Osteoblast (primary cell): ENCODE results near the gene C6orf141. TPM values are rescaled to one million over a fixed set of nuclear protein-coding genes. Genes with fewer than 3 reads are reported as not detected.

ENCODE experiments used
- DNase-seq: peaks from one replicate; pipeline ENCODE4 v3.0.0; 2011; ENCODE audit warnings: low spot score, mixed read lengths; ENCODE audit not compliant: insufficient read length; ENCODE audit errors: missing footprints
- H2AFZ ChIP-seq: 2 replicates; pipeline ENCODE4 v1.6.0; 2011; ENCODE audit warnings: mild to moderate bottlenecking, low read length
- H3K27ac ChIP-seq: 2 replicates; pipeline ENCODE4 v1.5.1; 2011; ENCODE audit warnings: mild to moderate bottlenecking, low read depth, low read length, moderate library complexity
- H3K27me3 ChIP-seq: 2 replicates; pipeline ENCODE4 v1.6.0; 2012; ENCODE audit warnings: mild to moderate bottlenecking, control low read depth, inconsistent platforms, low read length, moderate library complexity; ENCODE audit not compliant: insufficient read depth
- H3K36me3 ChIP-seq: 2 replicates; pipeline ENCODE4 v1.5.1; 2011; ENCODE audit warnings: mild to moderate bottlenecking, low read length, control low read depth, moderate library complexity; ENCODE audit not compliant: insufficient read depth
- H3K4me1 ChIP-seq: 2 replicates; pipeline ENCODE4 v1.5.1; 2011; ENCODE audit warnings: mild to moderate bottlenecking, low read length, control low read depth, moderate library complexity; ENCODE audit not compliant: insufficient read depth
- H3K4me2 ChIP-seq: 2 replicates; pipeline ENCODE4 v1.6.0; 2011; ENCODE audit warnings: mild to moderate bottlenecking, low read length; ENCODE audit not compliant: insufficient read depth
- H3K4me3 ChIP-seq: fragments of 200-600 bp; sonication (generic); 3 replicates; pipeline ENCODE4 v1.5.1; 2012; ENCODE audit warnings: mild to moderate bottlenecking, low read length, inconsistent platforms; ENCODE audit not compliant: insufficient read depth
- H3K79me2 ChIP-seq: 2 replicates; pipeline ENCODE4 v1.6.0; 2012; ENCODE audit warnings: mild to moderate bottlenecking, low read length, control low read depth, inconsistent platforms; ENCODE audit not compliant: insufficient read depth
- H3K9me3 ChIP-seq: 2 replicates; pipeline ENCODE4 v1.5.1; 2011; ENCODE audit warnings: low read depth, low read length, control low read depth
- H4K20me1 ChIP-seq: 2 replicates; pipeline ENCODE4 v1.6.0; 2012; ENCODE audit warnings: mild to moderate bottlenecking, low read length, control low read depth; ENCODE audit not compliant: insufficient read depth
- total RNA-seq: library from RNA; depleted of rRNA; stranded (reverse); fragments of >200 nt; gene quantifications from 2 replicates; pipeline ENCODE4 v1.2.3, GENCODE V29; 2012
- TF ChIP-seq, protein P1 (sequence below): IDR thresholded peaks from 2 replicates; pipeline ENCODE4 v1.5.1; 2011; ENCODE audit warnings: mild to moderate bottlenecking, low read depth, low read length, moderate library complexity; ENCODE audit errors: extremely low read depth

The C6orf141 gene
- total RNA-seq, 1 donor, result not detected

DNA sequence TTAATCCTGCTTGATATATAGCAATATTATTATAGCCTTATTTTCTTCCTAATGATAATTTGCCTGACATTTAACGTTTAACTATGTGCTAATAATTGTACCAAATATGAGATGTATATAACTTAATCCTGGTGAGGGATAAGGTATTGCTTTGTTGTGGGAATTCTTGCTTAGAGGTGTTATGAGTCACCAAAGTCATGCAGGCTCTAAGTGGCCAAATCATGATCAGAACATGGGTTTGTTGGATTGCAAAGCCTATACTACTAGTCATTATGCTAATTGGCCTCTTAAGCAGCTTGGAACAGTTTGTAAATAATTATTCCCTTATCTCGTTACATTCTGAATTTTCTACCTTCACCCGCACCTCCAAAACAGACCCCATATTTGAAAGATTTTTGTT, 21.9 kb upstream of the C6orf141 start:
- Histone ChIP-seq H3K79me2 (no peaks in the 10 kb centered on the region), H3K9me3 (no peaks in the 10 kb centered on the region), H3K27ac (no peak overlapping the region), H3K4me1 (no peaks in the 10 kb centered on the region), H3K4me2 (no peak overlapping the region), H3K36me3 (no peaks in the 10 kb centered on the region), H4K20me1 (no peaks in the 10 kb centered on the region), H2AFZ (no peak overlapping the region), H3K4me3 (no peak overlapping the region), H3K27me3 (no peaks in the 10 kb centered on the region)
- TF ChIP-seq, protein P1, sequence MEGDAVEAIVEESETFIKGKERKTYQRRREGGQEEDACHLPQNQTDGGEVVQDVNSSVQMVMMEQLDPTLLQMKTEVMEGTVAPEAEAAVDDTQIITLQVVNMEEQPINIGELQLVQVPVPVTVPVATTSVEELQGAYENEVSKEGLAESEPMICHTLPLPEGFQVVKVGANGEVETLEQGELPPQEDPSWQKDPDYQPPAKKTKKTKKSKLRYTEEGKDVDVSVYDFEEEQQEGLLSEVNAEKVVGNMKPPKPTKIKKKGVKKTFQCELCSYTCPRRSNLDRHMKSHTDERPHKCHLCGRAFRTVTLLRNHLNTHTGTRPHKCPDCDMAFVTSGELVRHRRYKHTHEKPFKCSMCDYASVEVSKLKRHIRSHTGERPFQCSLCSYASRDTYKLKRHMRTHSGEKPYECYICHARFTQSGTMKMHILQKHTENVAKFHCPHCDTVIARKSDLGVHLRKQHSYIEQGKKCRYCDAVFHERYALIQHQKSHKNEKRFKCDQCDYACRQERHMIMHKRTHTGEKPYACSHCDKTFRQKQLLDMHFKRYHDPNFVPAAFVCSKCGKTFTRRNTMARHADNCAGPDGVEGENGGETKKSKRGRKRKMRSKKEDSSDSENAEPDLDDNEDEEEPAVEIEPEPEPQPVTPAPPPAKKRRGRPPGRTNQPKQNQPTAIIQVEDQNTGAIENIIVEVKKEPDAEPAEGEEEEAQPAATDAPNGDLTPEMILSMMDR, result no peak
- no peak for DNase-seq

DNA sequence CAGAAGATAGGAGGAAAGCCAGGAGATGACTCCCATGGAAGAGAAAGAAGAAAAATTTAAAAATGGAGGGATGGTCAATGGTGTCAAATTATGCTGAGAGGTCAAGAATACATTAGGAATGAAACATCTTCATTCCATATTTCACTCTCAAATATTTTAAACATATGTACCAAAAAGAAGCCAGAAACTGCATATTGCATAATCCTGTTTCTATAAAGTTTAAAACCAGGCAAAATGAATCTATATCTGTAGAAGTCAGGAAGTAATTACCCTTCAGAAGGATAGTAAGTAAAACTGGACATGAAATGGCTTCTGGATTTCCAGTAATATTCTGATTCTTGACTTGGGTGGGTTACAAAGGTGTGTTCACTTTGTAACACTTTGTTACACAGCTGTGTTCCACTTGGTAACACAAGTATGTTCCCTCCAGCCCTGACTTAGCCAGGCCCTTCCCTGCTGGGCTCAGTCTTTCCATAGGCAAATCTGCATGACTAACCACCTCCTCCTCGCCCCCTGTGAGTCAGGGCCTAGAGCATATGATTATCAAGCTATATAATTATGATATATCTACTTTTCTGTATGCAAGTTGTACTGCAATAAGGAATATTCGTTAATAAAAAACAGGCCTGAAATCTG, 20.2 kb upstream of the C6orf141 start:
- TF ChIP-seq, protein P1, result no peak
- H3K27me3 ChIP-seq, result no peaks in the 10 kb centered on the region
- DNase-seq, result no peak
- H3K9me3 ChIP-seq, result no peaks in the 10 kb centered on the region
- no peaks in the 10 kb centered on the region for H3K79me2 ChIP-seq
- no peak overlapping the region for H3K4me3 ChIP-seq
- no peak overlapping the region for H3K27ac ChIP-seq
- H2AFZ ChIP-seq, result no peak overlapping the region
- H3K4me1 ChIP-seq, result no peaks in the 10 kb centered on the region
- H3K36me3 ChIP-seq, result no peaks in the 10 kb centered on the region
- H3K4me2 ChIP-seq, result no peak overlapping the region
- H4K20me1 ChIP-seq, result no peaks in the 10 kb centered on the region

DNA sequence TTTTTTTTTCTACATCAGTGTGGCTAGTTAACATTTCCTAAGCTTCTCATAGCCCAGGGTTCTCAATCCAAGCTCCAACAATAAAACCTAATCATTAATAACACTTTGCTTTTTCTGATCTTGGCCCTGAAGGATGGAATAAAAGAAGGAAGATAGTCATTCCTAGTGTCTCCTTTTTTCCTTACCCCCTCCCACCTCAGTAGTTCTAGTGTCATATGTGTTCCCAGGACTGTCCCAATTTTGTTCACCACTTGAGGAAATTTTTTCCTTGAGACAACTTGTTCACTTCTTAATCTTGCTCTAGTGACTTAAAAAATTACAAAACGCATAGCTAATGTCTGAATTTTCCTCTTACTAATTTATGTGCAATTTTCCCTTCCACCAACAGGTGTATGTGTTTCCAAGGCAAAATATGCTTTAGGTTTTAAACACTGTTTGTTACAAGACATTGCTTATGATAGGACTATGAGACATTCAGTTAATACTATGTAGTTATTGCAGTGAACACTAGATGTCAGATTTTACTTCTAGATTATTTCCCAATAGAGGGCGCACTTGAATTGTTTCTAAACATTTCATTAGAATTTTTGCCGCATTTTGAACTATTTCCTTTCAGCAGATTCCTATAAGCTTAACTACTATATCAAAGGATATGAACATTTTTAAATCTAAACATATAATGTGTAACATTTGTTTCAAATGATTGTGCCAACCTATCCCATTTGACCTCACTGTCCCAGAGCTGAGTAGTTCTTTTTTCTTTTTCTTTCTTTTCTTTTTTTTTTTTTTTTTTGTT, 18.5 kb upstream of the C6orf141 start:
- peak; percentile 73 for DNase-seq
- H4K20me1 ChIP-seq, result no peaks in the 10 kb centered on the region
- H3K36me3 ChIP-seq, result no peaks in the 10 kb centered on the region
- H3K27me3 ChIP-seq, result no peaks in the 10 kb centered on the region
- peak overlapping the region; percentile 64 for H3K4me2 ChIP-seq
- H3K79me2 ChIP-seq, result no peaks in the 10 kb centered on the region
- H3K27ac ChIP-seq, result no peak overlapping the region
- no peaks in the 10 kb centered on the region for H3K9me3 ChIP-seq
- TF ChIP-seq, protein P1, result peak; percentile 85
- H3K4me1 ChIP-seq, result no peaks in the 10 kb centered on the region
- H2AFZ ChIP-seq, result peak overlapping the region; percentile 36
- no peak overlapping the region for H3K4me3 ChIP-seq

DNA sequence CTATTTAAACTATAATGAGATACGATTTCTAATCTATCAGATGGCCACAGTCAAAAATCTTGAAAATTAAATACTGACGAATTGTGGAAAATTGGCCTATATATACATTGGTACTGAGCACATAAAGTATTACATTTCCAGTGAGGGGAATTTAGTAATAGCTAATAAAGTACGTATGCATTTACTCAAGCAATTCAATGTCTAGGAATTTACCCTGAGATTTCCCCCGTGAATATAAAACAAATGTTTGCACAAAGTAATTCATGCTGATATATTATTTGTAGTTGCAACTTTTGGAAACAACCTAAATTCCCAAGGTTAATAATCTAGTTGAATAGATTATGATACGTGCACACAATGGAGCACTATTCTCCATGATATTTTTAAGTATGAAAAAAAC, 14.7 kb upstream of the C6orf141 start:
- no peaks in the 10 kb centered on the region for H4K20me1 ChIP-seq
- H2AFZ ChIP-seq, result no peak overlapping the region
- no peak overlapping the region for H3K4me3 ChIP-seq
- no peak overlapping the region for H3K4me2 ChIP-seq
- no peaks in the 10 kb centered on the region for H3K36me3 ChIP-seq
- no peaks in the 10 kb centered on the region for H3K79me2 ChIP-seq
- no peaks in the 10 kb centered on the region for H3K9me3 ChIP-seq
- H3K4me1 ChIP-seq, result no peaks in the 10 kb centered on the region
- no peak overlapping the region for H3K27ac ChIP-seq
- TF ChIP-seq, protein P1, result no peak
- no peak for DNase-seq
- H3K27me3 ChIP-seq, result no peaks in the 10 kb centered on the region
